A673 (cell line): Measurements from ENCODE around the gene ERBB2.

Experiments
- CTCF ChIP-seq: fragments of 300-800, 200-600 bp; sonication (generic); conservative IDR thresholded peaks from 2 replicates; pipeline ENCODE4 v1.5.1; 2017; ENCODE audit warnings: low read depth, mild to moderate bottlenecking, antibody characterized with exemption, low read length, moderate library complexity, mixed read lengths
- EZH2 ChIP-seq: fragments of 200-600 bp; sonication (generic); IDR thresholded peaks from 2 replicates; pipeline ENCODE4 v1.6.1; 2017; ENCODE audit warnings: borderline replicate concordance, low read depth, mild to moderate bottlenecking, mixed read lengths, antibody characterized with exemption, low read length; ENCODE audit not compliant: poor library complexity, severe bottlenecking

GRCh38 chr17:39772415-39772814, 72.6 kb downstream of the ERBB2 start:
- no peak for TF ChIP-seq CTCF
- TF ChIP-seq EZH2 = no peak
